ENCODE data around the gene MUL1. TPM values are rescaled to one million over a fixed set of nuclear protein-coding genes. Genes with fewer than 3 reads are reported as not detected.
A peak's percentile ranks its signal among the peaks of the same experiment; 100 is the strongest.
"Not testable (repeated sequence)": the region's sequence is repeated elsewhere in the genome, so short reads cannot be mapped to it uniquely, and the experiment has no call there.

MUL1 gene
- total RNA-seq, 1 donor: 23.7 TPM

- no peak overlapping the region for H3K4me3 ChIP-seq (ENCODE audit: low read depth, low read length)
- no peak for DNase-seq (ENCODE audit: low read depth)
- TF ChIP-seq, protein P1, sequence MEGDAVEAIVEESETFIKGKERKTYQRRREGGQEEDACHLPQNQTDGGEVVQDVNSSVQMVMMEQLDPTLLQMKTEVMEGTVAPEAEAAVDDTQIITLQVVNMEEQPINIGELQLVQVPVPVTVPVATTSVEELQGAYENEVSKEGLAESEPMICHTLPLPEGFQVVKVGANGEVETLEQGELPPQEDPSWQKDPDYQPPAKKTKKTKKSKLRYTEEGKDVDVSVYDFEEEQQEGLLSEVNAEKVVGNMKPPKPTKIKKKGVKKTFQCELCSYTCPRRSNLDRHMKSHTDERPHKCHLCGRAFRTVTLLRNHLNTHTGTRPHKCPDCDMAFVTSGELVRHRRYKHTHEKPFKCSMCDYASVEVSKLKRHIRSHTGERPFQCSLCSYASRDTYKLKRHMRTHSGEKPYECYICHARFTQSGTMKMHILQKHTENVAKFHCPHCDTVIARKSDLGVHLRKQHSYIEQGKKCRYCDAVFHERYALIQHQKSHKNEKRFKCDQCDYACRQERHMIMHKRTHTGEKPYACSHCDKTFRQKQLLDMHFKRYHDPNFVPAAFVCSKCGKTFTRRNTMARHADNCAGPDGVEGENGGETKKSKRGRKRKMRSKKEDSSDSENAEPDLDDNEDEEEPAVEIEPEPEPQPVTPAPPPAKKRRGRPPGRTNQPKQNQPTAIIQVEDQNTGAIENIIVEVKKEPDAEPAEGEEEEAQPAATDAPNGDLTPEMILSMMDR (IDR thresholded peaks at IDR 0.05; ENCODE audit: insufficient read depth, low read length): no peak
Measured at GRCh38 chr1:20498116-20498515, 9.8 kb downstream of the MUL1 start.

GRCh38 chr1:20497506-20497905, 10.4 kb downstream of the MUL1 start:
- H3K4me3 ChIP-seq (ENCODE audit: low read depth, low read length): no peak overlapping the region
- no peak for DNase-seq (ENCODE audit: low read depth)
- TF ChIP-seq, protein P1 (IDR thresholded peaks at IDR 0.05; ENCODE audit: insufficient read depth, low read length): no peak

DNA sequence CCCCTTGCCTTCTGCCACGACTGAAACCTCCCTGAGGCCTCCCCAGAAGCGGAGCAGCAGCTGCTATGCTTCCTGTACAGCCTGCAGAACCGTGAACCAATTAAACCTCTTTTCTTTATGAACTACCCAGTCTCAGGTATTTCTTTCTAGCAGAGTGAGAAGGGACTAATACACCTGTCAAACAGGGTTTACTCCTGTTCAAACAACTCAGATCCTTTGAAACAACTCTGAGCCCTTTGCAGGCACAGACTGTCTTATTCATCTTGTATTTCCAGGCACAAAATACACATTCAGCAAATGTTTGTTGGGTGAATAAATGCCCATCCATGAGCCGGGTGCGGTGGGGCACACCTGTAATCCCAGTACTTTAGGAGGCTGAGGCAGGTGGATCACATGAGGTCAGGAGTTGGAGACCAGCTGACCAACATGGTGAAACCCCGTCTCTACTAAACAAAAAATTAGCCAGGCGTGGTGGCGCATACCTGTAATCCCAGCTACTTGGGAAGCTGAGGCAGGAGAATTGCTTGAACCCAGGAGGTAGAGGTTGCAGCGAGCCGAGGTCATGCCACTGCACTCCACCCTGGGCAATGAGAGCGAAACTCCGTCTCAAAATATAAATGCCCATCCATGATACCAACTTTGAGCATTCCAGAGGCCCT, 11.1 kb downstream of the MUL1 start:
- not testable (repeated sequence) for H3K4me3 ChIP-seq (ENCODE audit: low read depth, low read length); DNase-seq (ENCODE audit: low read depth)

GRCh38 chr1:20496241-20496661, 11.7 kb downstream of the MUL1 start:
- TF ChIP-seq, protein P1 (IDR thresholded peaks at IDR 0.05; ENCODE audit: insufficient read depth, low read length): no peak
- peak; percentile 41 for DNase-seq (ENCODE audit: low read depth)
- H3K4me3 ChIP-seq (ENCODE audit: low read depth, low read length): no peak overlapping the region

GRCh38 chr1:20495661-20496060, 12.3 kb downstream of the MUL1 start:
- TF ChIP-seq, protein P1 (IDR thresholded peaks at IDR 0.05; ENCODE audit: insufficient read depth, low read length): no peak
- no peak for DNase-seq (ENCODE audit: low read depth)
- no peak overlapping the region for H3K4me3 ChIP-seq (ENCODE audit: low read depth, low read length)

- no peak overlapping the region for H3K4me3 ChIP-seq (ENCODE audit: low read depth, low read length)
Measured at GRCh38 chr1:20494609-20495311, 13.2 kb downstream of the MUL1 start.

More at GRCh38 chr1:20494609-20495311, 13.2 kb downstream of the MUL1 start:
- TF ChIP-seq, protein P1 (IDR thresholded peaks at IDR 0.05; ENCODE audit: insufficient read depth, low read length): no peak
- DNase-seq (ENCODE audit: low read depth): peak; percentile 94
